ENCODE data around the gene DCDC2C.

Gene DCDC2C

DNA sequence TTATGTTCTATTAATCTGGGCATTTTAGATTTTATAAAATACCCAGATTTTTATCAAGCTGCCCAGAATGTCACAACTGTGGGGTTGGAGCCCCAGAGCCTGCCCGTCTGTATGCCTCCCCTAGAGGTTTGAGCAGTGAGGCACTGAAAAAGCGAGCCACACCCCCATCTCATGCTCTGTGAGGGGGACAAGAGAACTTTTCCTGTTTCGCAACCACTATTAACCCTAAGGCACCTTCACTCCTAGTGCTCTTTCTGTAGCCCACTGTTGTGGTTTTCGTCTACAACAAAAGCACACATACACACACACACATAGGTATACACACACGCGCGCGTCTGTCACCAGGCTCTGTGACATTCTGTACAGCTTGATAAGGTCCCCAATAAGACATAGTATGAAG, 38.0 kb downstream of the DCDC2C start:
- H3K9me3 ChIP-seq, result no peaks in the 10 kb centered on the region
- TF ChIP-seq CTCF (IDR thresholded peaks at IDR 0.05), result no peak
- no peaks in the 10 kb centered on the region for H3K27me3 ChIP-seq
- no peaks in the 10 kb centered on the region for H3K36me3 ChIP-seq
- no peak overlapping the region for H3K4me3 ChIP-seq
- no peak overlapping the region for H3K27ac ChIP-seq
- intact Hi-C loops (cut with DNase I; ENCODE audit: low total_unique reads), result no loop called here
- no peak for DNase-seq
- no peaks in the 10 kb centered on the region for H3K4me1 ChIP-seq

DNA sequence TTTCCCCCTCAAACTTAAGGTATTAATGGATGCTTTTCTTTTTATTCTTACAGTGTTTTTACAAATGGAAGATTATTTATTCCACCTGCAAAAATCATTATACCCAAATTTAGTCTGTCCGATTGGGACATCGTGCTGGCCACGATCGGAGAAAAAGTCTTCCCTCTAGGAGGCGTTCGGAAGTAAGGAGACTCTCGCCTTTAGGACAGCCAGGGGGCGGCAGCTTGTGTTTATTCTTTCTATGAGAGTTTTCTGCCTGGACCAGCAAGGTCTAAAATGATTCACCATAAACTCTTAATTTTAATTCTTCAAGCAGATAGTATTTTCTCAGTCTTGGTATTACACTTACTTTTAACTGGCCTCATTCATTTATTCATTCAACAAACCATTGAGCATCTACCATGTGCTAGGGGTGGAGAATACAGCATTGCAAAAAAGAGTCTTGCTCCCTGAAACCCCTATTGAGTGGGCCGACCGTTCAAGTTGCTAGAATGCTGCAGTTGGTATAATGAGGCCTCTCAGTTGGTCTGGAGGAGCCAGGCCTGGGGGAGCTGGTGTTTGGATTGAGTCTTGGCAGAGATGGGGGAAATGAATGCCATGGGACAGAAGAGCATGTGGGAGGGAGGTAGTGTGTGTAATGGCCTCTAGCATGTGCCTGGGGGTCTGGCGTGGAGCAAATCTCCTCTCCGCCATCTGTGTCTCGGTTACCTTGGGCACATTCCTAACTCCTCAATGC, 38.7 kb downstream of the DCDC2C start:
- intact Hi-C loops (cut with DNase I; ENCODE audit: low total_unique reads), result no loop called here
- no peaks in the 10 kb centered on the region for H3K27me3 ChIP-seq
- TF ChIP-seq CTCF (IDR thresholded peaks at IDR 0.05), result no peak
- DNase-seq, result no peak
- no peak overlapping the region for H3K27ac ChIP-seq
- no peaks in the 10 kb centered on the region for H3K9me3 ChIP-seq
- H3K36me3 ChIP-seq, result no peaks in the 10 kb centered on the region
- no peak overlapping the region for H3K4me3 ChIP-seq
- no peaks in the 10 kb centered on the region for H3K4me1 ChIP-seq

DNA sequence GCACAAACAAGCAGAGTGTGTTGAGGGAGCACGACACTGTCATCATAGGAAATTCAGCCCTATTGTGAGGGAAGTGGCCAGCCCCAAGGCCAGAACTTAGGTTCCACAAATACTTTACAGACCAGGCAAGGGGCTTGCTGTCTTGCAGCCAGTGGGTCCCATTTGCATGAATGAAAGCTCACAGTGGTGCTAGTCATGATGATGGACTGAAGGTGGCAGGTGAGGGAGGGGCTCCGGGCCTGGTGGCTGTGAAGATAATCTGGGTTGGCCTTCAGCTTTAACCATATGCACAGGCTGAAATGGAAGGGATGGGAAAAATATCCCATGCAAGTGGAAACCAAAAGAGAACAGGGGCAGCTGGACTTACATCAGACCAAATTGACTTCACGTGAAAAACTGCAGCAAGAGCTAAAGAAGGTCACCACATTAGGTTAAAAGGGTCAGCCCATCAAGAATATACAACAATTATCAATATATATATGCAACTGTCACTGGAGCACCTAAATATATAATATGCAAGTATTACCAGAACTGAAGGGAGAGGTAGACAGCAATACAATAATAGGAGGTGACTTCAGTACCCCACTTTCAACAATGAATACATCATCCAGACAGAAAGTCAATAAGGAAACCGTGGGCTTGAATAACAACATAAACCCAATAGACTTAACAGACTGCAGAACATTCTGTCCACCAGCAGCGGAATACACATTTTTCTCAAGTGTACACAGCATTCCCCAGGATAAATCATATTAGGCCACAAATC, 39.6 kb downstream of the DCDC2C start:
- intact Hi-C loops (cut with DNase I; ENCODE audit: low total_unique reads), result no loop called here
- DNase-seq, result no peak
- H3K36me3 ChIP-seq, result no peaks in the 10 kb centered on the region
- H3K27me3 ChIP-seq, result no peaks in the 10 kb centered on the region
- TF ChIP-seq CTCF (IDR thresholded peaks at IDR 0.05), result no peak
- H3K9me3 ChIP-seq, result no peaks in the 10 kb centered on the region
- no peaks in the 10 kb centered on the region for H3K4me1 ChIP-seq
- no peak overlapping the region for H3K27ac ChIP-seq
- no peak overlapping the region for H3K4me3 ChIP-seq

DNA sequence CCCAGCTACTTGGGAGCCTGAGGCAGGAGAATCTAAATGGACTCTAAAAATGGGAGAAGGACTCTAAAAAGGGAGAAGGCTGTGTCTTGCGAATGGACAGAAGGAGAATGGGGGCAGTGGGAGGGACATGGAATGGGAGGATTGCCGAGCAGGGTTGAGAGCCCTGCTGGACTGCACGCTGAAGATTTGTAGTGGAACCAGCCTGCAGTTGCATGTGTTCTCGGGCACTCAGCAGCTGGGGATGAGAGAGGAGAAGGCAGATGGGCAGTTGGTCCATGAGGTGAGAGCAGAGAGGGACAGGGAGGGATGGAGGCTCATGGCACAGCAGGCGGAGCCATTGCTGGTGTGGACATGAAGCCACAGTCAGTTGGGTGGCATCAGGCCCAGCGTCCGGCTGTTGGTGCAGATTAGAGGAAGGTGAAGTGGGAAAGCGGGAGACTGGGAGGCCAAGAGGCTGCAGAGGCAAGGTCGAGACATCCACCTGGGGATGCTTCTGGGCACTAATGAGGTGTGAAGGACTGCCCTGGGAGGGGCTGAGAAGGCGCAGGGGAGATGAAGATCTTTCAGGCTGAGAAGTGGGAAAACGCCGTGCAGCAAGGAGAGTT, 40.7 kb downstream of the DCDC2C start:
- no peaks in the 10 kb centered on the region for H3K36me3 ChIP-seq
- intact Hi-C loops (cut with DNase I; ENCODE audit: low total_unique reads), result no loop called here
- H3K4me3 ChIP-seq, result no peak overlapping the region
- no peaks in the 10 kb centered on the region for H3K4me1 ChIP-seq
- H3K9me3 ChIP-seq, result no peaks in the 10 kb centered on the region
- TF ChIP-seq CTCF (IDR thresholded peaks at IDR 0.05), result no peak
- no peaks in the 10 kb centered on the region for H3K27me3 ChIP-seq
- DNase-seq, result no peak
- no peak overlapping the region for H3K27ac ChIP-seq

DNA sequence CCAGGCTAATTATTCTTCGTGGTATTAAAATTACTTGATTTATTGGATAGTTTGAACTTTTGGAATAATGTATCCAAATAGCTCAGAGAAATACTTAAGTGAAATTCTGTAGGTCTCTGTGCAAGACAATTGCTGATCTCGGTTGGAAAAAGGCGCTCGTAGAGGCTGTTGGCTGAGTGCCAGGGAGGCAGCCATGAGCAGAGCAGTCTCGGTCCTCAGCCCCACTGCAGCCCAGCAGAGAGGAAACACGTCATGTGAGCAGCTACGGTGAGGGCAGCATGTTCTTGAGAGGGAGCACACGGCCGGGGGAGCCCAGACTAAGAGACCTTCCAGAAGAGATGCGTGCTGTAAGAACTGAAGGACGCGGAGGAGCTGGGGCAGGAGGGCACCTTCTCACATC, 42.5 kb downstream of the DCDC2C start:
- no peak overlapping the region for H3K4me3 ChIP-seq
- no peaks in the 10 kb centered on the region for H3K27me3 ChIP-seq
- H3K9me3 ChIP-seq, result no peaks in the 10 kb centered on the region
- H3K27ac ChIP-seq, result no peak overlapping the region
- DNase-seq, result no peak
- no peaks in the 10 kb centered on the region for H3K4me1 ChIP-seq
- TF ChIP-seq CTCF (IDR thresholded peaks at IDR 0.05), result no peak
- H3K36me3 ChIP-seq, result no peaks in the 10 kb centered on the region
- intact Hi-C loops (cut with DNase I; ENCODE audit: low total_unique reads), result no loop called here

Data from tibial artery (tissue), 4 donors.